ENCODE results near the gene NECAB3. TPM values are rescaled to one million over a fixed set of nuclear protein-coding genes. Genes with fewer than 3 reads are reported as not detected.

The NECAB3 gene
- total RNA-seq, 1 donor from 2014 or later, result 63.3 TPM

- TF ChIP-seq CTCF (conservative IDR thresholded peaks at IDR 0.05), result no peak
- no peak for DNase-seq (ENCODE audit: low read depth, low spot score)
- Mint-ChIP-seq H3K9me3 (no peaks in the 10 kb centered on the region), H3K27me3 (ENCODE audit: low read depth) (no peaks in the 10 kb centered on the region), H3K36me3 (ENCODE audit: low read depth) (peaks cover 24% of the 10 kb centered on the region), H3K4me1 (no peaks in the 10 kb centered on the region), H3K4me3 (no peak overlapping the region), H3K27ac (ENCODE audit: unreplicated experiment) (no peak overlapping the region)
Measured at GRCh38 chr20:33627577-33628216, 46.5 kb downstream of the NECAB3 start.

- peaks cover 24% of the 10 kb centered on the region for H3K36me3 Mint-ChIP-seq (ENCODE audit: low read depth)
- no peaks in the 10 kb centered on the region for H3K9me3 Mint-ChIP-seq
- TF ChIP-seq CTCF (conservative IDR thresholded peaks at IDR 0.05), result no peak
- no peaks in the 10 kb centered on the region for H3K27me3 Mint-ChIP-seq (ENCODE audit: low read depth)
- DNase-seq (ENCODE audit: low read depth, low spot score), result no peak
- no peak overlapping the region for H3K4me3 Mint-ChIP-seq
- H3K27ac Mint-ChIP-seq (ENCODE audit: unreplicated experiment), result no peak overlapping the region
- H3K4me1 Mint-ChIP-seq, result no peaks in the 10 kb centered on the region
Measured at GRCh38 chr20:33626190-33626589, 48.0 kb downstream of the NECAB3 start.

GRCh38 chr20:33624399-33624798 lies 49.8 kb downstream of the NECAB3 start:
- TF ChIP-seq CTCF (conservative IDR thresholded peaks at IDR 0.05), result no peak
- Mint-ChIP-seq H3K4me1 (no peaks in the 10 kb centered on the region), H3K36me3 (ENCODE audit: low read depth) (peaks cover 19% of the 10 kb centered on the region), H3K27me3 (ENCODE audit: low read depth) (no peaks in the 10 kb centered on the region), H3K27ac (ENCODE audit: unreplicated experiment) (no peak overlapping the region), H3K4me3 (no peak overlapping the region), H3K9me3 (no peaks in the 10 kb centered on the region)
- DNase-seq (ENCODE audit: low read depth, low spot score), result no peak

- DNase-seq (ENCODE audit: low read depth, low spot score), result no peak
- Mint-ChIP-seq H3K4me1 (no peaks in the 10 kb centered on the region), H3K27ac (ENCODE audit: unreplicated experiment) (no peak overlapping the region), H3K9me3 (no peaks in the 10 kb centered on the region), H3K4me3 (no peak overlapping the region), H3K36me3 (ENCODE audit: low read depth) (peaks cover 15% of the 10 kb centered on the region), H3K27me3 (ENCODE audit: low read depth) (no peaks in the 10 kb centered on the region)
- TF ChIP-seq CTCF (conservative IDR thresholded peaks at IDR 0.05), result no peak
Measured at GRCh38 chr20:33622705-33623365, 51.4 kb downstream of the NECAB3 start.

GRCh38 chr20:33621717-33622400 lies 52.4 kb downstream of the NECAB3 start:
- Mint-ChIP-seq H3K27ac (ENCODE audit: unreplicated experiment) (no peak overlapping the region), H3K9me3 (no peaks in the 10 kb centered on the region), H3K4me3 (no peak overlapping the region), H3K36me3 (ENCODE audit: low read depth) (peaks cover 13% of the 10 kb centered on the region), H3K27me3 (ENCODE audit: low read depth) (no peaks in the 10 kb centered on the region), H3K4me1 (no peaks in the 10 kb centered on the region)
- DNase-seq (ENCODE audit: low read depth, low spot score), result no peak
- no peak for TF ChIP-seq CTCF (conservative IDR thresholded peaks at IDR 0.05)

Measured in neural crest cell (in vitro differentiated cells).